IPS DF 19.7 (cell line): ENCODE measurements around the gene CCDC68.
"Not testable (repeated sequence)": the region's sequence is repeated elsewhere in the genome, so short reads cannot be mapped to it uniquely, and the experiment has no call there.

Source experiments
- DNase-seq: peaks from one replicate; pipeline ENCODE4 v3.0.0-alpha.2; 2013; ENCODE audit warnings: low read depth, low spot score

The CCDC68 gene

DNA sequence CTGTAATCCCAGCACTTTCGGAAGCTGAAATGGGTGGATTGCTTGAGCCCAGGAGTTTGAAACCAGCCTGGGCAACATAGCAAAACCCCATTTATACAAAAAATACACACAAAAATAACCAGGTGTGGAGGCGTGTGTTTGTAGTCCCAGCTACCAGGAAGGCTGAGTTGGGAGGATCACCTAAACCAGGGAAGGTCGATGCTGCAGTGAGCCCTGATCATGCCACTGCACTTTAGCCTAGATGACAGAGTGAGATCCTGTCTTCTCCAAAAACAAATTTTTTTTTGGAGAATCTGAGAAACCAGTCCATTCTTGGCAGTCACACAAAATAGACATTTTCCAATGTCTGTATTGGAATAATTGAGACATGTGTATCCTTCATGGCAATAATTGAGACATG lies 84.2 kb downstream of the CCDC68 start:
- no peak for DNase-seq

DNA sequence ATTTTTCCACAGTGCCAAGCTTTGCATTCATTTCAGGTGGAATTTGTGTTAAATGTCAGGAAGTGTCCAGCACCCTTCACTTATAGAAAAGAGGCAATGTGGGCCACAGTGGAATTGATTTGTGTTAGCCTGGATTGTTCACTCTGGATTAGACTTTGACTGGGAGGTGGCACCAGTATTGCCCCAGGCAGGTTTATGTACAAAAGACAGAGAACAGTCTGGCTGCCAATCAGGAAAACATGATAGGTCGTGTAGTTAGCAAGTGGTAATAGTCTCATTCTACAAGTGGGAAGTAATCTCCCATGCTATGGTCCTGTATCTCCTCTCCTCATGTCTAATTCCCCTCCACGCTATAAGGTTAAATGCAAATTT lies 85.4 kb downstream of the CCDC68 start:
- no peak for DNase-seq

DNA sequence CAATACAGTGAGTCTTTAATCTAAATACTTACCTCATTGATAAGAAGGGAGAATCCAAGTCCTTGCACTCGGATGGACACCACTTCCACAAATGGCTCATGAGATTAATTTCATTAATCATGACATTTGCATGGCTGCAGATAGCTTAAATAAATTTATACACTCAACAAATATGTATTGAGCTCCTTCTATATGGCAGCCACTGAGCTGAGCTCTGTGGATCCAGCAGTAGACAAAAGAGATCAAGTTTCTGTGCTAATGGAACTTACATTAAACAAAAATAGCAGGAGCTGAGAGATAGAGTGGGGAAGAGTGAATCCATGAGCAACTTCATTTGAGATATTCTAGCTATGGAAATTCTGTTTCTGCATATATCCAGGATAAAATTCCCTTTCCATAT lies 86.6 kb downstream of the CCDC68 start:
- DNase-seq: no peak

DNA sequence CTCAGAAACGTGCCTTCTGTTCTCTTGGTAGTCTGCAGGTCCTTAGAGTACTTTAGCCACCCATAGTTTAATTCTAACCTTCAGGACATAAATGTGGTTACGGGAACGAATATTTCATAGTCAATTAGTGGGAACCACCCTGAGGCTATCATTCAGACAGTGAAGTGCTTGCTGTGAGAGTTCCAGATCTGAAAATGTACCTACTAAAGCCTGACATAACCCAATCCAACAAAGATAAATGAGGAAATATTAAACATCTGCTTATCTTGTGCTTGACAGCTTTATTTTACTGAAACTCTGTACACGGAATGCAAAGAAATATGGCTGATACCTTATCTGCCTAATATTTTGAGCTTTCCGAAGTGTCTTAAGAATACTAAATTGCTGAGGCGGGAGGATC lies 88.0 kb downstream of the CCDC68 start:
- DNase-seq: no peak

DNA sequence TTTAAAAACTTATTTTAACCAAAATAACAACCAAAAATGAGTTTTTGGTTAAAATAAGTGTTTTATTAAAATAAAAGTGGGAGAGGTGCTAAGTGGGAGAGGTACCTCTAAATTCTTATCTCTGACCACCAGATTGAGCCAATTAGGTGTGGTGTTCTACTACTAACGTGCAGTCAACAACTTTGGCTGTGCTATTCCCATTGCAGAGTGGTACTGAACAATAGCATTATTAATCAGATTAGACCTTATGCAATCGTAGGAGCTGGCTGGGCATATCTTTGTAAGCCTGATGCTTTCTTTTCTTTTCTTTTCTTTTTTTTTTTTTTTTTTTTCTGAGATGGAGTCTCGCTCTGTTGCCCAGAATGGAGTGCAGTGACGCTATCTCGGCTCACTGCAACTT lies 92.1 kb downstream of the CCDC68 start:
- DNase-seq: no peak

DNA sequence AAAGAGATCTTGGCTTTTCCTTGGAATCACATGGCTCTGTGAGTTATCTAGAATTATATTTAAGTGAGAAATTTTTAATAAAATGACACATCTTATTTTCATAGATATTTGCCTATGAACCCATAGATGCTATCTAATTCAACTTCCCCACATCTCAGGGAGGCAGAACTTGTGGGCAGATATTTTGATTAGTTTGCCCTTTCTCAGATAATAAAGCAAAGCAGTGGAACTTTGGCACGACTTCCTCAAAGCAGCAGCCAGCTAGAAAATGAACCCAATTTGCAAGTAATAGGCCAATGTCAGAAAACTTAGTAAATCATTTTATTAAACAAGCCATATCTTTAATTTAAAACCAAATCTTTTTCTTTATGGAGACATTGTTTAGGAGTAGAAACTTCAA lies 98.3 kb downstream of the CCDC68 start:
- no peak for DNase-seq

DNA sequence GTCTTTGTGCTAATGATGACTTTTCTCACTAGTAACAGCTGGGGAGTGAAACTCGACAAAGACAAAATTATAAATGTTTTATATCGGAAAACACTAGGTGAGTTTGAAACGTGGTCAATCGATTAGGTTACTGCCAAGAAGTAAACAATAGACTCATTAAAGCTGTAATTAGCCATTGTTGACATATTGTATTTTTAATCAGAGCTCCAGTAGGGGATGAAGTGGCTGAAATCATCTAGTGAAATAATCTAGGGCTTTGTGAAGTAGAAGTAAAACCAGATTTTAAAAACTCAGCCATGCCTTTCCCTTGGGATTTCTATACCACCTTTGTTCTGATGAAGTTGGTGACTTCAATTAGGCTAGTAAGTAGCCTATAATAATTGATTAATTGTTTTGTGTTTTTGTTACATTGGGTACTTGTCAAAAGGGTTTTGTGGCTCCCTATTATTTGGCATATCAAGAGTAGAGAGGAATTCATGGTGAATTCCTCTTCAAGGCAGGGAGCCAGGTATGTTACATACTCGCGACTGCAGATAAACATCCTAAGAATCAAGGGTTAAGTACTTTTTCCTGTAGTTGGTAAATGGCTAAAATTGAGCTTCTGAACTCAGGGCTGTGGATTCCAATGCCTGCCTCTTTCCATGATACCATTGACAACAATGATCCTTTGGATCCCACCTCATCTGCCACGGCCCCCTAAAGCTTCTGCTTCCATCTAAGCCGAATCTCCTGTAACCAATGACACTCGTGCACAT lies 99.4 kb downstream of the CCDC68 start:
- DNase-seq: no peak

DNA sequence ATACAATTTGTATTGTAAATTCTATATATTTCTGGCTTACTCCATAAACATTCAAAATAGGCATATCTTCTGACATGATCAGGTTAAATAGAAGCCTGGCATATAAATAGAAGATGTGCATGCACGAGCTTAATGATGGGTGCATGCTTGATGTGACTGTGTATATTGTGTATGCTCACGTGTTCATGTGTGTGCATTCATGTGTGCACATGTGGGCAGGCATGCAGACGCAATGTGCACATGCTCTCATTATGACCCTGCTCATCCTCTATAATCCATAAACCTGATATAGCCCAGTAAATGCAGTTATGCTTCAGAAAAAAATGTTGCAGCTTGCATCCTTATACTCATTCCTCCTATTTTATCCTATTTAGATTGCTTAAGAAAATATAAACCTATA lies 101.8 kb downstream of the CCDC68 start:
- DNase-seq: no peak

DNA sequence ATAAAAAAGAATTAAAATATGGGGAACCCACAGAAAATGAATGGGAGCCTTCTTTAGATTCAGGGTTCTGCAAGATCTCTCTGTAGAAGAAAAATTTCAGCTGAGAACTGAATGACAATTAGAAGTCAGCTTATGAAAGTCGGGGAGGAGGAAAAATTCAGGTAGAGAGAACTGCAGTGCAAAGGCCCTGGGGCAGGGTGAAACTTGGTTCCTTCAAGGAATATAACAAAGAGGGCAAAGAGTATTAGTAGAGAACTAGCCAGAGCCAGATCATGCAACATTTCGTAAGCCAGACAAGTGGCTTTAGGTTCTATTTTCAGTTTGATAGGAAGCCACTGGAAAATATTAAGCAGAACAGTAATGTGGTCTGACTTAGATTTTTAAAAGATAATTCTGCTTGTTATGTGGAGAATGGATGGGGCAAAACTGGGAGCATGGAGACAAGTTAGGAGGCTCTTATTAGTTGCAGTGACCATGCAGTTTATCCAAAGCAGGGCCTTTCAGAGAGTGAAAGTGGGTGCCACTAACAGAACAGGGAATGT lies 103.1 kb downstream of the CCDC68 start:
- DNase-seq: no peak

DNA sequence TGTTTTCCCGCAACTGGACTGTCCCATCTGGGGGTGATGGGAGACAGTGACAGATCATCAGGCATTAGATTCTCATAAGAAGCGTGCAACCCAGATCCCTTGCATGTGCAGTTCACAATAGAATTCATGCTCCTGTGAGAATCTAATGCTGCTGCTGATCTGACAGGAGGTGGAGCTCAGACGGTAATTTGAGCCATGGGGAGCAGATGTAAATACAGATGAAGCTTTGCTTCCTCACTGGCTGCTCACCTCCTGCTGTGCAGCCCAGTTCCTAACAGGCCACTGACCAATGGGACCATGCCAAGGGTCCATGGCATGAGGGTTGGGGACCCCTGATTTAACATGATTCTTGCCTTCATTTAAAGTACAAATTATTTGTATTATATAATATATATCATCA lies 104.2 kb downstream of the CCDC68 start:
- not testable (repeated sequence) for DNase-seq

DNA sequence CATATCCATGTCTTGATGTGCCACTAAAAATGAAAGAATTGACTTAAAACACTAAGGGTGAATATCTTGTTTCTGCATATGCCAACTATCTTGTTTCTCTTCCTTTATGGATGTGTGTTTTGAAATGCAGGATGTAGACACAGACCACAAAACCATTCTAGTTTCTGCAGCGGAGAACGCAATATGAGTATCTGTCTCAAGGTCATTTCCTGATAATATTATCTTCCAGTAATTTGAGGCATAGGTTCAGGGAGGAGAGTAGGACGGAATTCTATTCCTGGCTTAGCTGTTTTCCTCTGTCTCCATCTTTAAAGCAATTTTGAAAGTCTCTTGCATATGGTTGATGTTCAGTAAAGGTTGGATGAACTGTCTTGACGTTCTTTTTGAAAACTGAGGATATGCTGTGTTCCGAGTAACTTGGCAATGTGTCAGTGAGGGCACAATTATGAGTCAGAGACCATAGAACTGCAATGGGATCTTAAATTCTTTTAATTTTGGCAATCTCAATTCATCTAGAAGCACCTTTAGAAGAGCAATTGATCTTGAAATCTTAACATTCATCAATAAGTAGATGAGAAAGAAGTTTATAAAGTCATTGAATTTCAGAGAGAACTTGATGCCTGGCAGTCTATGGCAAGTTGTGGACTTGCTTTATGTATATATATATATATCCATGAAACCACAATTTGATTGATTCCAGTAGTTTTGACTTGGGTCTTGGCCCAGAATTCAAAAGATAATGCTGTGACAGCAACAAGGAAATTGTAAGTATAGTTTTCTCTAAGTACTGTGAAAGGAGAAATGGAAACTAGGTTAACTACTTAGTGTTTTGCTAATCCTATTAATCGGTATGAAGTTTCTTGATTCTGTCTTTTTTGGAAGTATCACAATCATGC lies 106.2 kb downstream of the CCDC68 start:
- no peak for DNase-seq
